Measurements from ENCODE around the gene CHMP3. TPM values are rescaled to one million over a fixed set of nuclear protein-coding genes. Genes with fewer than 3 reads are reported as not detected.

Gene CHMP3
- total and polyA plus RNA-seq, 2 donors (not counting 1 experiment from before 2014, with no cell fraction given), result 17.5 to 72.5 TPM

DNA sequence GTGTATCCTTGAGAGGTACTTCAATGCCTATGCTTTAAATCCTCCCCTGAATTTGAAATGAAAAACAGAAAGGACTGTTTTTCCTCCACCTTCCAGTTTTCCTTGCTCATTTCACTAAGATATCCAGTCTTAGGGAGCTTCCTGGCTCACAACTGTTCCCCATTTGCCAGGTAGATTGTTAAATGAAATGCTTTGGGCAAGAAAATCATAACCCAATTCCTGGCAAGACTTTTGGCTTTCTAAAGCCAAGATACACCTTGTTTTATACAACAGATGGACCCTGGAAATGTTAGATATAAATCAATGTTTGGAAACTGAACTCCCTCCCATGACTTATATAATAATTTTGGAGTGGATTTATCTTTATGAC is 3.6 kb upstream of the CHMP3 start:
- Histone ChIP-seq H3K9ac (ENCODE audit: low read length) (no peak overlapping the region), H3K27me3 (replicated peaks in 1 of 4; ENCODE audit: control extremely low read depth in 1 of 4, control insufficient read depth in 3 of 4, insufficient read depth in 4 of 4, low read length in 3 of 4) (no peaks in the 10 kb centered on the region), H3K4me3 (ENCODE audit: control extremely low read depth in 1 of 5, extremely low read depth in 1 of 5, insufficient read depth in 1 of 5, low read depth in 2 of 5, low read length in 4 of 5) (no peak overlapping the region), H3K9me3 (ENCODE audit: control extremely low read depth in 1 of 3, control insufficient read depth in 2 of 3, insufficient read depth in 1 of 3, low read length in 2 of 3) (no peaks in the 10 kb centered on the region), H3K4me2 (replicated peaks; ENCODE audit: low read depth, low read length, poor library complexity, severe bottlenecking) (no peak overlapping the region), H4K20me1 (ENCODE audit: control insufficient read depth, insufficient read depth, low read length, poor library complexity, severe bottlenecking) (no peaks in the 10 kb centered on the region), H2AFZ (ENCODE audit: insufficient read depth, low read depth, low read length, poor library complexity, severe bottlenecking) (no peak overlapping the region), H3K27ac (ENCODE audit: low read length in 2 of 2) (no peak overlapping the region), H3K79me2 (ENCODE audit: control insufficient read depth, insufficient read depth, low read length) (peaks cover 22% of the 10 kb centered on the region), H3K36me3 (replicated peaks in 1 of 2; ENCODE audit: control extremely low read depth in 1 of 2, control insufficient read depth in 1 of 2, extremely low read depth in 1 of 2, insufficient read depth in 2 of 2, low read length in 1 of 2) (no peaks in the 10 kb centered on the region), H3K4me1 (ENCODE audit: control insufficient read depth in 2 of 2, insufficient read depth in 2 of 2, low read length in 2 of 2) (peaks cover 13 to 15% of the 10 kb centered on the region in 2 donors)
- TF ChIP-seq EZH2 (IDR thresholded peaks at IDR 0.05; ENCODE audit: borderline replicate concordance, insufficient read depth, low read depth, low read length, poor library complexity, severe bottlenecking), result no peak
- TF ChIP-seq CTCF (IDR thresholded peaks at IDR 0.05), result no peak
- DNase-seq (no peak), ATAC-seq (ENCODE audit: low read depth) (no peak)
- ChIA-PET POLR2A (no interaction called here), CTCF (no interaction called here)
- H3K4me3 Mint-ChIP-seq, result no peak overlapping the region
- no peaks in the 10 kb centered on the region for H3K9me3 Mint-ChIP-seq (ENCODE audit: insufficient read depth)
- peaks cover 20% of the 10 kb centered on the region for H3K4me1 Mint-ChIP-seq
- peaks cover 3% of the 10 kb centered on the region for H3K27me3 Mint-ChIP-seq
- H3K27ac Mint-ChIP-seq, result no peak overlapping the region
- intact Hi-C loops (cut with micrococcal nuclease), result loop anchor here (10.0 kb wide), 1 partner anchor 1448 kb away; the partner anchor contains the start of gene RNU2-63P

DNA sequence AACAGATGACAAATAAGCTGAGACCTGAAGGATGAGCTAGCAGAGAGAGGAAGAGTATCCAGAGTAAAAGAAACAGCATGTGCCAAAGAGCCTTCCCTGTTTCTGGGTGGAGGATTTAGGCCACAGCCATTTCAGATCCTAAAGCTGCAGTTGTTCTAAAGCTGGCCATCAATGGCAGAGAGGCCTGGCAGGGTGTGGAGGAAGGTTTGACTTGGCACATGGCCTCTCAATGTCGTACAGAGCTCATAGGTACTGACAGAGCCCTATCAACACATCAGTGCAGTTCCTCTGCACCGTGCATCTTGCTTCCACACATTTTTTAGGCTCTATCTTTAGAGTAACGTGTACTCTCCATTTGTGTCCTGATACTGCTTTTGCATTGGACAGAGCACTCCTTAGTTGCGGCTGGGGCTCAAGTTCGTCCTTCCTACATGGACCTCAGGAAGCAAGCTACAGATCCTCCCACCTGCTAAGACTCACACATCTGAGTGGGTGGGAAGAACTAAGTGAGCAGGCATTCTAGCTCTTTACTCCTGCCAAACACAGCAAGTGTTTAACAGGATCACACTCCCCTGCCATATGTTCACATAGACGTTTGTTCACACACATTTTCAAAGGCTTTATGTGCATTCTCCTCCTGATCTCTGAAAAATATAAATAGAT is 3.0 kb upstream of the CHMP3 start:
- intact Hi-C loops (cut with micrococcal nuclease), result loop anchor here (10.0 kb wide), 1 partner anchor 1449 kb away; the partner anchor contains the start of gene RNU2-63P
- H3K4me2 ChIP-seq (replicated peaks; ENCODE audit: low read depth, low read length, poor library complexity, severe bottlenecking), result no peak overlapping the region
- Mint-ChIP-seq H3K27ac (no peak overlapping the region), H3K4me1 (peaks cover 26% of the 10 kb centered on the region), H3K4me3 (no peak overlapping the region), H3K9me3 (ENCODE audit: insufficient read depth) (no peaks in the 10 kb centered on the region), H3K27me3 (peaks cover 3% of the 10 kb centered on the region)
- DNase-seq (no peak), ATAC-seq (ENCODE audit: low read depth) (no peak)
- peaks cover 18% of the 10 kb centered on the region in 2 donors for H3K4me1 ChIP-seq (ENCODE audit: control insufficient read depth in 2 of 2, insufficient read depth in 2 of 2, low read length in 2 of 2)
- H4K20me1 ChIP-seq (ENCODE audit: control insufficient read depth, insufficient read depth, low read length, poor library complexity, severe bottlenecking), result no peaks in the 10 kb centered on the region
- H3K4me3 ChIP-seq (ENCODE audit: control extremely low read depth in 1 of 5, extremely low read depth in 1 of 5, insufficient read depth in 1 of 5, low read depth in 2 of 5, low read length in 4 of 5), result no peak overlapping the region
- no peaks in the 10 kb centered on the region for H3K27me3 ChIP-seq (replicated peaks in 1 of 4; ENCODE audit: control extremely low read depth in 1 of 4, control insufficient read depth in 3 of 4, insufficient read depth in 4 of 4, low read length in 3 of 4)
- TF ChIP-seq CTCF (IDR thresholded peaks at IDR 0.05), result no peak
- no peak for TF ChIP-seq EZH2 (IDR thresholded peaks at IDR 0.05; ENCODE audit: borderline replicate concordance, insufficient read depth, low read depth, low read length, poor library complexity, severe bottlenecking)
- no peak overlapping the region for H3K27ac ChIP-seq (ENCODE audit: low read length in 2 of 2)
- H3K79me2 ChIP-seq (ENCODE audit: control insufficient read depth, insufficient read depth, low read length), result peaks cover 27% of the 10 kb centered on the region
- H3K36me3 ChIP-seq (replicated peaks in 1 of 2; ENCODE audit: control extremely low read depth in 1 of 2, control insufficient read depth in 1 of 2, extremely low read depth in 1 of 2, insufficient read depth in 2 of 2, low read length in 1 of 2), result no peaks in the 10 kb centered on the region
- no peaks in the 10 kb centered on the region for H3K9me3 ChIP-seq (ENCODE audit: control extremely low read depth in 1 of 3, control insufficient read depth in 2 of 3, insufficient read depth in 1 of 3, low read length in 2 of 3)
- ChIA-PET POLR2A (no interaction called here), CTCF (no interaction called here)
- WGBS (ENCODE audit: insufficient coverage), result 98% methylated on average over 5 of the region's 6 CpGs
- H2AFZ ChIP-seq (ENCODE audit: insufficient read depth, low read depth, low read length, poor library complexity, severe bottlenecking), result no peak overlapping the region
- no peak overlapping the region for H3K9ac ChIP-seq (ENCODE audit: low read length)

Measured in B cell (primary cell).